ENCODE measurements around the gene ADIRF. TPM values are rescaled to one million over a fixed set of nuclear protein-coding genes. Genes with fewer than 3 reads are reported as not detected.

Gene ADIRF
- total and polyA plus RNA-seq, 10 of the 15 experiments (the other 5 are each of a cell fraction or from before 2014, with no cell fraction given), result 0.12 to 2.5 (median 0.70) TPM; not detected in 2

DNA sequence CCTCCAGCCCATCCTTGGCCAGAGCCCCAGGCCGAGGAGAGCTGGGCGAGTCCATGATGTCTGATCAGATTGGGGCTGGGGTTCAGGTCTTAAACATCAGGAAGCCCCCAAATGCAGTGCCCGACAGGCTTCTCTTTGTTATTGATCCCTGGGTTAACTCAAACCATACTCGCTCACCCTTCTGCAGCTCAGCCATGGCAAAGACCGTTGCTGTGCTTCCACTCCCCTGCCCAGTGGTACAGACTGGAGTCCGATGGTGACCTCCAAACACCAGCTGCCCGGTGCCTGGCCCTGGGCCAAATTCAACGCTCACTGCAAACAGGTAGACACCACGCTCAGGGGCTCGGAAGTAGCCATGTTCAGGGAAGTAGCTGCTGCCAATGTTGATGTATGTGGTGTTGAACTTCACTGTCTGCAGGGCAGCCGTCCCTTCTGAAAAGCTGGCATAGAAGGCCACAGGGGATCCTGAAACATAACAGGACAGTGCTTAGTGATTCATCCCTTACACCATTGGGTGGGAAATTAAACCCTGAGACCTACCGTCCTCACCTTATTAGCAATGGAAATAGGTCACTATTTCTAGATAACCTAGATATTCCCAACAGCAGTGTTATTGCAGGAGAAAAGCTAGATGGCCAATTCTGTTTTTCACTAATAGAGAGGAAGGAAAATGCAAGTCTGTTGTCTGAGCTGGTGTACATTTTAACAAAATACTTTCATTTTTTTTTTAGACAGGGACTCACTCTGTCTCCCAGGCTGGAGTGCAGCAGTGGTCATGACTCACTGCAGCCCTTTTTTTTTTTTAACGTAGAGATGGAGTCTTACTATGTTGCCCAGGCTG, 31.4 kb upstream of the ADIRF start (continued):
- TF ChIP-seq, protein P1, sequence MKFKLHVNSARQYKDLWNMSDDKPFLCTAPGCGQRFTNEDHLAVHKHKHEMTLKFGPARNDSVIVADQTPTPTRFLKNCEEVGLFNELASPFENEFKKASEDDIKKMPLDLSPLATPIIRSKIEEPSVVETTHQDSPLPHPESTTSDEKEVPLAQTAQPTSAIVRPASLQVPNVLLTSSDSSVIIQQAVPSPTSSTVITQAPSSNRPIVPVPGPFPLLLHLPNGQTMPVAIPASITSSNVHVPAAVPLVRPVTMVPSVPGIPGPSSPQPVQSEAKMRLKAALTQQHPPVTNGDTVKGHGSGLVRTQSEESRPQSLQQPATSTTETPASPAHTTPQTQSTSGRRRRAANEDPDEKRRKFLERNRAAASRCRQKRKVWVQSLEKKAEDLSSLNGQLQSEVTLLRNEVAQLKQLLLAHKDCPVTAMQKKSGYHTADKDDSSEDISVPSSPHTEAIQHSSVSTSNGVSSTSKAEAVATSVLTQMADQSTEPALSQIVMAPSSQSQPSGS (IDR thresholded peaks at IDR 0.05; ENCODE audit: low read length), result no peak

DNA sequence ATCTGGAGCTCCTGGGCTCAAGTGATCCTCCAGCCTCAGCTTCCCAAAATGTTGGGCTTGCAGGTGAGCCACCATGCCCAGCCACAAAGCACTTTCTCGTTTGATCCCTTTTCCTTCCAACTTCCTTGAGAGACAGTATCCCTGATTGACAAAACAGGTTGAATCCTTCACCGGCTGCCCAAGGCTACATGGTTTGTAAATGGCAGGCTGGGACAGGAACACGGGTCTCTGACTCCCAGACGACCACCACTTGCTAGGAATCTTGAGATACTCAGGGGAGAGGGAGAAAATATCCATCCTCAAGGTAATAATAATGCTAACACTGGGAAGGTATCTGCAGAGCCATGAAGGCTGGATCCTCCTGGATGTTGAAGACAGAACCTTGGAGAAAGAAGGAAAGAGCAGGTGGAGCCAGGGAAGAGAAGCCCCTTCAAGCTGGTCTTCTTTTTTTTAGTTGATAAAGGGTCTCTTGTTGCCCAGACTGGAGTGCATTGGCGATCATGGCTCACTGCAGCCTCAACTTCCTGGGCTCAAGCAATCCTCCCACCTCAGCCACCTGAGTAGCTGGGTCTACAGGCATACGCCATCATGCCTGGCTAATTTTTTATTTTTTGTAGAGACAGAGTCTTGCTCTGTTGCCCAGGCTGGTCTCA, 30.7 kb upstream of the ADIRF start:
- ChIA-PET POLR2A (interaction anchor here (0.7 kb wide), 1 partner anchor 228 kb away, joined by 3 read pairs; no protein-coding TSS in a partner anchor), RAD21 (ENCODE audit: unreplicated experiment) (no interaction called here), SMC1A (ENCODE audit: uncharacterized antibody, unreplicated experiment) (interaction anchor here (1.4 to 3.0 kb wide), 2 partner anchors 11 to 29 kb away, joined by 5 to 8 read pairs; no protein-coding TSS in a partner anchor), CTCF (interaction anchor here (0.7 to 3.9 kb wide), 10 partner anchors 11 to 249 kb away, joined by 3 to 25 read pairs (median 5); no protein-coding TSS in a partner anchor)
- in situ Hi-C loops (cut with MboI), result no loop called here
- BruUV-seq (replicated peaks), result no TSS peak
- no peak overlapping the region for H3K27ac ChIP-seq (ENCODE audit: control insufficient read depth, insufficient read depth)
- H3K4me1 ChIP-seq (ENCODE audit: control insufficient read depth, insufficient read depth, low read length), result no peaks in the 10 kb centered on the region; the same call in 1 of the 2 replicates
- TF ChIP-seq NFXL1 (IDR thresholded peaks at IDR 0.05; ENCODE audit: borderline replicate concordance), result no peak
- H2AFZ ChIP-seq (ENCODE audit: control insufficient read depth, low read depth, low read length), result no peak overlapping the region
- no peak overlapping the region for H3K4me3 ChIP-seq
- no peaks in the 10 kb centered on the region for H4K20me1 ChIP-seq (ENCODE audit: control insufficient read depth, insufficient read depth)
- no peak for DNase-seq (ENCODE audit: low read depth, low spot score)
- no peaks in the 10 kb centered on the region for H3K9me3 ChIP-seq (replicated peaks; ENCODE audit: control insufficient read depth, insufficient read depth, low read length)
- ATAC-seq, result no peak
- H3K9ac ChIP-seq (ENCODE audit: control insufficient read depth, insufficient read depth, low read length), result no peak overlapping the region
- FAIRE-seq, result no peak
- intact Hi-C loops (cut with micrococcal nuclease; ENCODE audit: unreplicated experiment), result loop anchor here (5.0 kb wide), 2 partner anchors 210 to 265 kb away; no protein-coding TSS in a partner anchor
- H3K4me2 ChIP-seq (ENCODE audit: control insufficient read depth, insufficient read depth), result no peak overlapping the region
- H3K27me3 ChIP-seq (replicated peaks in 1 of 2; ENCODE audit: control insufficient read depth in 2 of 2, insufficient read depth in 2 of 2, low read length in 1 of 2), result no peaks in the 10 kb centered on the region
- H3K79me2 ChIP-seq (ENCODE audit: control insufficient read depth, insufficient read depth, low read length), result no peaks in the 10 kb centered on the region
- H3K36me3 ChIP-seq (ENCODE audit: control insufficient read depth in 2 of 2, insufficient read depth in 2 of 2, low read length in 1 of 2), result no peaks in the 10 kb centered on the region
- 37% methylated on average over 6 of the region's 6 CpGs for whole genome bisulfite sequencing (ENCODE audit: insufficient coverage, insufficient replicate concordance, low lambda C conversion rate, missing lambda C conversion rate)

All from GM12878 (cell line).